Upper lobe of right lung (tissue), 1 donor: ENCODE data around the gene CASD1. TPM values are rescaled to one million over a fixed set of nuclear protein-coding genes. Genes with fewer than 3 reads are reported as not detected.
A peak's percentile ranks its signal among the peaks of the same experiment; 100 is the strongest.

Experiments used
- ATAC-seq: fragments of 200-7000 bp; cut with Tn5 transposase; one replicate; pipeline ENCODE4 v1.9.1; 2020; ENCODE audit warnings: mild to moderate bottlenecking, moderate library complexity
- DNase-seq: peaks from one replicate; pipeline ENCODE4 v3.0.0-alpha.2; 2020
- H3K27ac ChIP-seq: fragments of 200-600 bp; one replicate; pipeline ENCODE4 v1.8.0; 2022
- H3K27me3 ChIP-seq: fragments of 200-600 bp; one replicate; pipeline ENCODE4 v1.8.0; 2022; ENCODE audit warnings: mild to moderate bottlenecking
- H3K36me3 ChIP-seq: fragments of 200-600 bp; one replicate; pipeline ENCODE4 v1.8.0; 2022
- H3K4me1 ChIP-seq: fragments of 200-600 bp; one replicate; pipeline ENCODE4 v1.8.0; 2022
- H3K4me3 ChIP-seq: fragments of 200-600 bp; one replicate; pipeline ENCODE4 v1.8.0; 2022; ENCODE audit warnings: mild to moderate bottlenecking
- H3K9me3 ChIP-seq: fragments of 200-600 bp; one replicate; pipeline ENCODE4 v1.8.0; 2022
- CTCF ChIP-seq: fragments of 200-600 bp; IDR thresholded peaks from one replicate; pipeline ENCODE4 v1.8.0; 2022; ENCODE audit warnings: antibody characterized with exemption
- intact Hi-C: fragments of 100-400 bp; cut with DNase I; formaldehyde crosslinking; loops from one replicate; pipeline ENCODE4 v1.11.0; 2022
- total RNA-seq: library from RNA; stranded (reverse); fragmentation: NEBNext Ultra II Directional; extraction: Animal tissue kit (Norgen Biotek cat#: 25700); gene quantifications from one replicate; pipeline ENCODE4 v1.2.1, GENCODE V29; 2021
- donor health status: DM: no; HTN: yes; CAD: no; lungs with severe emphysema.

The CASD1 gene
- total RNA-seq, 1 donor from 2014 or later = 31.0 TPM

DNA sequence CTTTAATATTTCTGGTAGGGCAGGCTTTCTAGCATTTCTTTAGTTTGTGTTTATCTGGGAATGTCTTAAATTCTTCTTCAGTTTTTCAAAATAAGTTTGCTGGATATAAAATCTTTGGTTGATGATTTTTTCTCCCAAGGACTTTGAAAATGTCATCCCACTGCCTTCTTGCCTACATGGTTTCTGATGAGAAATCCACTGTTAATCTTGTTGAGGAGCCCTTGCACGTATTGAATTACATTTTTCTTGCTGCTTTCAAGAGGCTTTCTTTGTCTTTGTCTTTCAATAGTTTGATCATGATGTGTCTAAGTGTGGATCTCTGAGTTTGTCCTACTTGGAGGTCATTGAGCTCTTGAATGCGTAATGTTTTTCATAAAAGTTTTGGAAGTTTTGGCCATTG is 66.0 kb downstream of the CASD1 start:
- no peak for TF ChIP-seq CTCF
- no peak for ATAC-seq
- peaks cover 4% of the 10 kb centered on the region for H3K36me3 ChIP-seq

GRCh38 chr7:94576316-94576715 is 66.7 kb downstream of the CASD1 start:
- H3K4me1 ChIP-seq = no peaks in the 10 kb centered on the region
- no peak for TF ChIP-seq CTCF
- H3K27ac ChIP-seq = no peak overlapping the region
- H3K27me3 ChIP-seq = no peaks in the 10 kb centered on the region
- no peak overlapping the region for H3K4me3 ChIP-seq
- DNase-seq (no peak), ATAC-seq (no peak)
- H3K36me3 ChIP-seq = peaks cover 4% of the 10 kb centered on the region
- peaks cover 10% of the 10 kb centered on the region for H3K9me3 ChIP-seq
- intact Hi-C loops = no loop called here

More for the DNA sequence above, 66.0 kb downstream of the CASD1 start:
- H3K27me3 ChIP-seq = no peaks in the 10 kb centered on the region
- H3K4me1 ChIP-seq = no peaks in the 10 kb centered on the region
- H3K4me3 ChIP-seq = no peak overlapping the region
- H3K27ac ChIP-seq = no peak overlapping the region
- intact Hi-C loops = no loop called here
- H3K9me3 ChIP-seq = peaks cover 10% of the 10 kb centered on the region
- DNase-seq = no peak

DNA sequence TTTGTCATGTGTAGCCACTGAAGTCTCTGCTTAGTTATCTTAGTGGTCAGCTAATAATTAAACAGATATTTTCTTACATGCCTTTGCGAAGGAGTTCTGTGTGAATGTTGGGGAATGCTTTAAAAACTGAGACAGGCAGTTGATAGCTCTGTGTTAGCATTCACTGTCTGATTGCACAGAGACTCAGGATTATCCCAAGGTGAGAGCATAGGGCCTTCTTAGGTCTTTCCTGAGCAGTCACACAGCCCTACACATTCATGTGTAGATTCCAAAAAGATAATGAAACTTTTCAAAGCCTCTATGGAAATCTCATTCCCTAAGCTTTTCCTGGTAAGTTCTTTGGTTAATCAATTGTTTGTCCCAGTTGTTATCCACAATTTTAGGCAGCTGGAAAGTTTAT is 67.7 kb downstream of the CASD1 start:
- DNase-seq = no peak
- Histone ChIP-seq H3K4me1 (no peaks in the 10 kb centered on the region), H3K36me3 (peaks cover 4% of the 10 kb centered on the region), H3K27me3 (no peaks in the 10 kb centered on the region), H3K9me3 (peaks cover 10% of the 10 kb centered on the region), H3K4me3 (no peak overlapping the region), H3K27ac (no peak overlapping the region)
- intact Hi-C loops = no loop called here
- ATAC-seq = no peak
- no peak for TF ChIP-seq CTCF

DNA sequence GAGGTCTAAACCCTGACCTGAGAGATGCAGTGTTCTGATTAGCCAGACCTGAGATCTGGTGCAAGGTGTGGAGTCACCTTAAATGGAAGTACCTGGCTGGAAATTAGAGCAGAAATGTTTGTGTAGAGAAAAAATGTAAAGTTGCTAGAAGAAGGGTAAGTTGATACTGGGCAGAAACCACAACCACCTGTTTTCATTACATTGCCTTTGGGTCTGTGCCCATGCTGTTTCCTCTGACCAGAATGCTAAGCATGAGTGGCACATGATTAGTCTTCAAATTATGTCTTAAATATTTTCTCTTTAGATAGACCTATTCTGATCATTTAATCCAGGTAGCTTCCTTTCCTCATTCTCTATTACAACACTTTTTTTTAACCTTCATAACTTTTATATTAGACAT is 69.0 kb downstream of the CASD1 start:
- Histone ChIP-seq H3K27me3 (no peaks in the 10 kb centered on the region), H3K4me3 (no peak overlapping the region), H3K27ac (no peak overlapping the region), H3K36me3 (peaks cover 4% of the 10 kb centered on the region), H3K4me1 (no peaks in the 10 kb centered on the region), H3K9me3 (peaks cover 10% of the 10 kb centered on the region)
- no peak for TF ChIP-seq CTCF
- intact Hi-C loops = no loop called here
- ATAC-seq (no peak), DNase-seq (no peak)

GRCh38 chr7:94579470-94579869 is 69.9 kb downstream of the CASD1 start:
- DNase-seq (no peak), ATAC-seq (no peak)
- Histone ChIP-seq H3K4me1 (no peaks in the 10 kb centered on the region), H3K27me3 (no peaks in the 10 kb centered on the region), H3K36me3 (peaks cover 4% of the 10 kb centered on the region), H3K27ac (no peak overlapping the region), H3K4me3 (no peak overlapping the region), H3K9me3 (peaks cover 9% of the 10 kb centered on the region)
- intact Hi-C loops = no loop called here
- no peak for TF ChIP-seq CTCF

GRCh38 chr7:94580601-94581000 is 71.0 kb downstream of the CASD1 start:
- no peaks in the 10 kb centered on the region for H3K4me1 ChIP-seq
- TF ChIP-seq CTCF = no peak
- no peaks in the 10 kb centered on the region for H3K27me3 ChIP-seq
- ATAC-seq (peak; percentile 87), DNase-seq (no peak)
- H3K4me3 ChIP-seq = no peak overlapping the region
- intact Hi-C loops = no loop called here
- peaks cover 4% of the 10 kb centered on the region for H3K36me3 ChIP-seq
- H3K27ac ChIP-seq = no peak overlapping the region
- H3K9me3 ChIP-seq = no peaks in the 10 kb centered on the region
